Liver (tissue), 9 donors: ENCODE measurements around the gene CLPSL1. TPM values are rescaled to one million over a fixed set of nuclear protein-coding genes. Genes with fewer than 3 reads are reported as not detected.

Experiments used
- DNase-seq: peaks from one replicate; pipeline ENCODE4 v3.0.0-alpha.2; 2017; ENCODE audit warnings: low spot score
- H3K27ac ChIP-seq, 2 donors: one replicate each; pipeline ENCODE4 v1.7.0; 2013; ENCODE audit warnings: inconsistent platforms in 2 of 2, low read length in 2 of 2, control low read depth in 1 of 2, low read depth in 1 of 2, mild to moderate bottlenecking in 1 of 2
- H3K27me3 ChIP-seq, 4 donors: one replicate each; pipeline versions ENCODE4 v1.6.1 to v1.7.0; 2013; ENCODE audit warnings: low read length in 3 of 4, inconsistent platforms in 1 of 4, mild to moderate bottlenecking in 1 of 4, moderate library complexity in 1 of 4; ENCODE audit not compliant: control insufficient read depth in 4 of 4, insufficient read depth in 4 of 4
- H3K36me3 ChIP-seq, 4 donors: one replicate each; pipeline versions ENCODE4 v1.6.1 to v1.7.0; 2013; ENCODE audit warnings: low read length in 3 of 4, mild to moderate bottlenecking in 3 of 4, low read depth in 1 of 4, moderate library complexity in 1 of 4; ENCODE audit not compliant: control insufficient read depth in 4 of 4, insufficient read depth in 3 of 4
- H3K4me1 ChIP-seq, 4 donors: one replicate each; pipeline versions ENCODE4 v1.6.1 to v1.7.0; 2013; ENCODE audit warnings: low read length in 3 of 4, mild to moderate bottlenecking in 3 of 4, moderate library complexity in 1 of 4; ENCODE audit not compliant: control insufficient read depth in 4 of 4, insufficient read depth in 4 of 4
- H3K4me3 ChIP-seq, 3 donors: one replicate each; pipeline versions ENCODE4 v1.6.1 to v1.7.0; 2013; ENCODE audit warnings: low read length in 3 of 3, control low read depth in 1 of 3, low read depth in 1 of 3, mild to moderate bottlenecking in 1 of 3
- H3K9ac ChIP-seq, 2 donors: one replicate each; pipeline ENCODE4 v1.7.0; 2013; ENCODE audit warnings: low read length in 2 of 2, mild to moderate bottlenecking in 2 of 2, moderate library complexity in 2 of 2, control low read depth in 1 of 2, low read depth in 1 of 2
- H3K9me3 ChIP-seq, 4 donors: one replicate each; pipeline versions ENCODE4 v1.6.1 to v1.7.0; 2013; ENCODE audit warnings: low read length in 3 of 4; ENCODE audit not compliant: control insufficient read depth in 4 of 4
- CTCF ChIP-seq: fragments of 150-350 bp; IDR thresholded peaks from 2 replicates; pipeline ENCODE4 v1.5.1; 2017; ENCODE audit warnings: improper control_type of control experiment, low read depth, low read length; ENCODE audit not compliant: missing input control
- EGR1 ChIP-seq, 2 donors: IDR thresholded peaks; 2 replicates each; pipeline ENCODE4 v1.6.1; 2016 to 2018; ENCODE audit warnings: antibody characterized with exemption in 2 of 2, low read depth in 2 of 2
- FOXA1 ChIP-seq: IDR thresholded peaks from 2 replicates; pipeline ENCODE4 v1.6.1; 2016; ENCODE audit warnings: antibody characterized with exemption
- FOXA2 ChIP-seq: IDR thresholded peaks from 2 replicates; pipeline ENCODE4 v1.6.1; 2016; ENCODE audit warnings: antibody characterized with exemption
- GABPA ChIP-seq, 2 donors: IDR thresholded peaks in 1 of 2; conservative IDR thresholded peaks in 1 of 2; 2 replicates each; pipeline ENCODE4 v1.6.1; 2016; ENCODE audit warnings: antibody characterized with exemption in 2 of 2, mild to moderate bottlenecking in 1 of 2, moderate library complexity in 1 of 2
- HNF4A ChIP-seq, 2 donors: conservative IDR thresholded peaks; 2 replicates each; pipeline ENCODE4 v1.6.1; 2016; ENCODE audit warnings: antibody characterized with exemption in 2 of 2, mild to moderate bottlenecking in 2 of 2
- HNF4G ChIP-seq: IDR thresholded peaks from 2 replicates; pipeline ENCODE4 v1.6.1; 2016; ENCODE audit warnings: antibody characterized with exemption
- JUND ChIP-seq, 2 donors: IDR thresholded peaks; 2 replicates each; pipeline ENCODE4 v1.6.1; 2016; ENCODE audit warnings: antibody characterized with exemption in 2 of 2
- MAX ChIP-seq: IDR thresholded peaks from 2 replicates; pipeline ENCODE4 v1.6.1; 2016; ENCODE audit warnings: antibody characterized with exemption
- NR2F2 ChIP-seq: IDR thresholded peaks from 2 replicates; pipeline ENCODE4 v1.6.1; 2016; ENCODE audit warnings: antibody characterized with exemption
- RAD21 ChIP-seq, 2 donors: IDR thresholded peaks; 2 replicates each; pipeline ENCODE4 v1.6.1; 2016; ENCODE audit warnings: antibody characterized with exemption in 2 of 2, mild to moderate bottlenecking in 2 of 2
- RXRA ChIP-seq, 2 donors: IDR thresholded peaks; 2 replicates each; pipeline ENCODE4 v1.6.1; 2017 to 2018; ENCODE audit warnings: antibody characterized with exemption in 2 of 2, mild to moderate bottlenecking in 1 of 2
- SP1 ChIP-seq: IDR thresholded peaks from 2 replicates; pipeline ENCODE4 v1.6.1; 2018; ENCODE audit warnings: antibody characterized with exemption, mild to moderate bottlenecking
- TAF1 ChIP-seq: conservative IDR thresholded peaks from 2 replicates; pipeline ENCODE4 v1.6.1; 2016; ENCODE audit warnings: antibody characterized with exemption, mild to moderate bottlenecking
- YY1 ChIP-seq: IDR thresholded peaks from 2 replicates; pipeline ENCODE4 v1.6.1; 2016; ENCODE audit warnings: antibody characterized with exemption, mild to moderate bottlenecking
- WGBS: extraction: QIAGEN DNeasy Blood & Tissue Kit; methylation state at CpG from one replicate; pipeline ENCODE4 v1.1.7; 2013; 5-methylcytosine and 5-hydroxymethylcytosine counted together
- polyA plus RNA-seq, 2 donors: library from polyadenylated mRNA; stranded (reverse) in 1 of 2; unstranded in 1 of 2; fragments of 200-250 nt in 1 of 2; fragments of >200 nt in 1 of 2; fragmentation: Nextera tagmentation in 1 of 2; extraction: Ambion mirVana in 1 of 2; gene quantifications; one replicate each; pipeline versions ENCODE4 v1.2.1 to v1.2.3, GENCODE V29; 2013 to 2015
- total RNA-seq, 2 donors: library from RNA; depleted of rRNA; stranded (reverse); fragments of >200 nt; gene quantifications; one replicate each; pipeline ENCODE4 v1.2.3, GENCODE V29; 2014
- TF ChIP-seq, protein P1 (sequence below): IDR thresholded peaks from 2 replicates; pipeline ENCODE4 v1.6.1; 2016; ENCODE audit warnings: antibody characterized with exemption
- TF ChIP-seq, protein P2 (sequence below): IDR thresholded peaks from 2 replicates; pipeline ENCODE4 v1.6.1; 2016; ENCODE audit warnings: antibody characterized with exemption
- donor health status: healthy.
- donor health status: healthy.
- donor health status: healthy.
- donor health status: healthy.
- donor health status: healthy.

The CLPSL1 gene
- total and polyA plus RNA-seq, 4 donors = not detected

DNA sequence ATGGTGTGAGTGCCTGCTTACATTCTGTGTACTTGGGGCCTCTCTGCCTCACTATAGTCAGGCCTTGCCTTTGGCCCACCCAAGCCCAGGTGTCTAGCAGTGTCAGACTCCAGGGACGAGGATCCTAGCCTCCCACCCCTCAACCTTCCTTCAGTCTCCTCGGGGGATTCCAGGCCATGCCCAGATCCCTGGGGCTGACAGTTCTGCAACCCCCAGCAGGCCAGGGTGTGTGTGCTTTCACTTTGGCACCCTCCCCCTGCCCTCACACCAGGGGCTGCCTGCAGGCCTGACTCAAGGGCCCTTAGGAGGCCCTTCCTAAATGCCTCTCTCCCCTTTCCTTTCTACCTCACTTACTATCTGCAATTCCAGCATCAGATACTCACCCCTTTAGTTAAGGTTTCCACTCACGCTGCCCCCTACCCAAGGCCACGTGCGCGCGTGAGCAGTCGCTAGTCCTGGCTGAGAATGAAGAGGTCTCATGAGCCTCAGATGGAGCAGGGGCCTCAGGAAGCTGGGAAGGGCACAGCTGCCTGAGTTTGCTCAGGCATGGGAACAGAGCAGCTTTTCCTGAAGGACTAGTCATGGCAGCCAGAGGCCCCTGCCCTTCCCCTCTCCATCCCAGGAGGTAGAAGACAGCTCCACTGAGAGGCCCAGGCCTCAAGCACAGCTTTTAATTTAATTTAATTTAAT lies 17.2 kb downstream of the CLPSL1 start:
- no peaks in the 10 kb centered on the region for H3K9me3 ChIP-seq
- no peak overlapping the region for H3K4me3 ChIP-seq
- DNase-seq = no peak
- TF ChIP-seq HNF4G (no peak), YY1 (no peak), CTCF (no peak), MAX (no peak), FOXA1 (no peak), JUND (IDR thresholded peaks at IDR 0.05) (no peak), HNF4A (conservative IDR thresholded peaks at IDR 0.05) (no peak), SP1 (no peak), EGR1 (IDR thresholded peaks at IDR 0.05; ENCODE audit: low read depth in 2 of 2) (no peak)
- TF ChIP-seq, protein P1, sequence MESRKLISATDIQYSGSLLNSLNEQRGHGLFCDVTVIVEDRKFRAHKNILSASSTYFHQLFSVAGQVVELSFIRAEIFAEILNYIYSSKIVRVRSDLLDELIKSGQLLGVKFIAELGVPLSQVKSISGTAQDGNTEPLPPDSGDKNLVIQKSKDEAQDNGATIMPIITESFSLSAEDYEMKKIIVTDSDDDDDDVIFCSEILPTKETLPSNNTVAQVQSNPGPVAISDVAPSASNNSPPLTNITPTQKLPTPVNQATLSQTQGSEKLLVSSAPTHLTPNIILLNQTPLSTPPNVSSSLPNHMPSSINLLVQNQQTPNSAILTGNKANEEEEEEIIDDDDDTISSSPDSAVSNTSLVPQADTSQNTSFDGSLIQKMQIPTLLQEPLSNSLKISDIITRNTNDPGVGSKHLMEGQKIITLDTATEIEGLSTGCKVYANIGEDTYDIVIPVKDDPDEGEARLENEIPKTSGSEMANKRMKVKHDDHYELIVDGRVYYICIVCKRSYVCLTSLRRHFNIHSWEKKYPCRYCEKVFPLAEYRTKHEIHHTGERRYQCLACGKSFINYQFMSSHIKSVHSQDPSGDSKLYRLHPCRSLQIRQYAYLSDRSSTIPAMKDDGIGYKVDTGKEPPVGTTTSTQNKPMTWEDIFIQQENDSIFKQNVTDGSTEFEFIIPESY = no peak
- TF ChIP-seq, protein P2, sequence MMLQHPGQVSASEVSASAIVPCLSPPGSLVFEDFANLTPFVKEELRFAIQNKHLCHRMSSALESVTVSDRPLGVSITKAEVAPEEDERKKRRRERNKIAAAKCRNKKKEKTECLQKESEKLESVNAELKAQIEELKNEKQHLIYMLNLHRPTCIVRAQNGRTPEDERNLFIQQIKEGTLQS = no peak
- H3K27ac ChIP-seq = no peak overlapping the region
- no peaks in the 10 kb centered on the region for H3K4me1 ChIP-seq
- H3K36me3 ChIP-seq = no peaks in the 10 kb centered on the region
- no peaks in the 10 kb centered on the region for H3K27me3 ChIP-seq
- WGBS = 91% methylated on average over 8 of the region's 8 CpGs
- no peak overlapping the region for H3K9ac ChIP-seq

DNA sequence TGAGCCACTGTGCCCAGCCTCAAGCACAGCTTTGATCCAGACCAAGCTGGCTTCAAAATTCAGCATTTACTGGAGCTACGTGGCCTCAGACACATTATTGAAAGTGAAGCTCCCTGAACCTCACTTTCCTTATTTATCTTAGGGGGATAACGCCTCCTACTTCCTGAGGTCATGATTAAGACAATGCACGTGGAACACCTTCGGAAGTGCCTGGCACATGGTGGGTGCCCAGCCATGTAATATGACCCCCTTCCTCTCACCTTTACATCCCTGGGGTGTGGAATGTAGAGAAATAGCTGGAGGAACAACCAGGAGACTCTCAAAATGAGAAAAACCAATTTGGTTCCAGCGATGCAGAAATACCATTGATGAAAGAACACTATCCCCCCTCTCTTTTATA lies 17.9 kb downstream of the CLPSL1 start:
- Histone ChIP-seq H3K9me3 (no peaks in the 10 kb centered on the region), H3K4me1 (no peaks in the 10 kb centered on the region), H3K4me3 (no peak overlapping the region), H3K27ac (no peak overlapping the region), H3K36me3 (no peaks in the 10 kb centered on the region), H3K27me3 (no peaks in the 10 kb centered on the region), H3K9ac (no peak overlapping the region)
- TF ChIP-seq FOXA2 (no peak), HNF4G (no peak), JUND (IDR thresholded peaks at IDR 0.05) (no peak), FOXA1 (no peak), SP1 (no peak)
- TF ChIP-seq, protein P2 = no peak
- DNase-seq = no peak
- 82% methylated on average over 5 of the region's 5 CpGs for WGBS

- H3K9ac ChIP-seq = no peak overlapping the region
- no peak overlapping the region for H3K4me3 ChIP-seq
- no peaks in the 10 kb centered on the region for H3K9me3 ChIP-seq
- no peak overlapping the region for H3K27ac ChIP-seq
- no peaks in the 10 kb centered on the region for H3K36me3 ChIP-seq
- no peak for DNase-seq
- no peaks in the 10 kb centered on the region for H3K27me3 ChIP-seq
- 77% methylated on average over 3 of the region's 3 CpGs for WGBS
- H3K4me1 ChIP-seq = peaks cover 0 to 7% (median 5%) of the 10 kb centered on the region in 4 donors
- TF ChIP-seq GABPA (IDR thresholded peaks at IDR 0.05 in 1 of 2, conservative IDR thresholded peaks at IDR 0.05 in 1 of 2) (no peak), RXRA (IDR thresholded peaks at IDR 0.05) (no peak), RAD21 (IDR thresholded peaks at IDR 0.05) (no peak), MAX (no peak), SP1 (no peak), JUND (IDR thresholded peaks at IDR 0.05) (no peak), YY1 (no peak), FOXA1 (no peak), TAF1 (no peak), NR2F2 (no peak), HNF4A (conservative IDR thresholded peaks at IDR 0.05) (no peak), CTCF (no peak)
- TF ChIP-seq, protein P2 = no peak
These were observed 20.3 kb downstream of the CLPSL1 start for GRCh38 chr6:35801148-35801547.
